Measurements from ENCODE around the gene CEP63.

GRCh38 chr3:134464689-134465365, 21.0 kb upstream of the CEP63 start:
- no peak for TF ChIP-seq POLR2AphosphoS5 (IDR thresholded peaks at IDR 0.05; ENCODE audit: low read depth, low read length)
- TF ChIP-seq CTCF (IDR thresholded peaks at IDR 0.05 in 2 of 3, conservative IDR thresholded peaks at IDR 0.05 in 1 of 3; ENCODE audit: borderline replicate concordance in 1 of 3, insufficient read depth in 1 of 3, low read depth in 2 of 3, low read length in 2 of 3), result no peak
- no peak for TF ChIP-seq MAX (IDR thresholded peaks at IDR 0.05)
- TF ChIP-seq TCF7L2 (IDR thresholded peaks at IDR 0.05; ENCODE audit: borderline replicate concordance, extremely low read depth, insufficient read depth, insufficient read length), result no peak
- no peak for TF ChIP-seq CEBPB (IDR thresholded peaks at IDR 0.05; ENCODE audit: low read depth)
- no peak for TF ChIP-seq POLR2A (IDR thresholded peaks at IDR 0.05; ENCODE audit: borderline replicate concordance, extremely low read depth, insufficient read depth, insufficient read length)
- no peak for TF ChIP-seq RAD21 (IDR thresholded peaks at IDR 0.05; ENCODE audit: low read depth)
- TF ChIP-seq REST (IDR thresholded peaks at IDR 0.05; ENCODE audit: low read depth), result no peak
- TF ChIP-seq SP1 (IDR thresholded peaks at IDR 0.05; ENCODE audit: low read depth), result no peak
- TF ChIP-seq EGR1 (IDR thresholded peaks at IDR 0.05; ENCODE audit: low read depth), result no peak
- no peak for TF ChIP-seq ATF3 (IDR thresholded peaks at IDR 0.05)

All from HCT116 (cell line).